Retina (tissue), 1 donor: ENCODE results near the gene EFHC1.

ENCODE experiments used
- DNase-seq: peaks from one replicate; pipeline ENCODE4 v3.0.0-alpha.2; 2016

Gene EFHC1

DNA sequence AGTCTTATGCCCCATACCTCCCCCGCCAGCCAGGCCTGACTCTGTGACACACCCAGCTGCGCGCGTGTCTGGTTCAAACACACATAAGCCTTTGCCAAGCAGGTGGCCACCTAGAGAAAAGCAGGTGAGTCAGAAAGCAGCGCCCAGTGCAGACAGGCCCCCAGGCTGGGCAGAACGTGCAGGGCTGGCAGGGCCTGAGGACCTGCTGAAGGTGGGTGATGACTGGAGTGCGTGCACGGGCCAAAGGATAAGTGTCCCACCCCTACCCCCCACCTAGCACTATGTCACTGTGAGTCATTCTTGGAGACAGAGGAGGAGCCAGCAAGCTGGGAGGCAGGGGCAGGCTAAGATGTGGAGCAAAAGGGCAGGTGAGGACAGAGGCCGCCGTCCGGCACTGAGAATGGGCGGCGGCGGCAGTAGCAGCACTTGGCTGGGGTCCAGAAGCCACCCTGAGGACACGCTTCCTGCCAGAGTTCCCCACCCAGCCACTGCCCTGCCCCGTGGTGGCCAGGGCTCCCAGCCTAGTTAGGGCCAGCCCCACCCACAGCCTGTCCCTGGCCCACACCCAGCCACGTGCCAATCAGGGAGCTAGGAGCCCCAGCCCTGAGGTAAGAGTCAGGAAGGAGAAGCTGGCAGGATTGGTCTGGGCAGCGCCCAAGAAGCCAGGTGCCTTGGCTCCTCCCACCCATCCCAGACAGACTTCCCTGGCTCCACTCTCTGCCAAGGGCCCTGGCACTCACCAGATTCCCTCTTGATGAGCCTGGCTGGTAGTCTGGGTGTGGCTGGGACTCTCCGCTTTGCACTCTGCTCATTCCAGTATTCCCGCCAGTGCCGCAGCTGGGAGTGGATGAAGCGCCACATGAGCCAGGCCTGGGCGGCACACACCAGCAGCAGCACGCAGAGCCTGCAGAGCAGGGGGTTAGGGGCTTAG, 84.0 kb downstream of the EFHC1 start:
- no peak for DNase-seq

DNA sequence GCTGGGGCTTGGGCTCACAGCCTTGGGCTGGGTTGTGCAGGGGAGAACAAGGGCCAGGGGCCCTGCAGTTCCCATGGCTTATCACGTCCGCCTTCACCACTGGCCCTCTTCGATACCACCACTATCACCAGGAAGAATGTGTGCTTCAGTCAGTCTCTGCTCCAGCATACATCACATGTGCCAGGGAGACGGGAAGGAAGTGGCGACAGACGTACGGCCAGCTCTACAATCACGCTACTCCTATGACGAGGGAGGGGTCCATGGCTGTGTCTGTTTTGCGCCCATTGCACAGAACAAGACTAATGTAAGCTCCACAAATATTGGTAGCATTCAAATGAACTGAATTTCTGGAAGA, 84.6 kb downstream of the EFHC1 start:
- DNase-seq = no peak

DNA sequence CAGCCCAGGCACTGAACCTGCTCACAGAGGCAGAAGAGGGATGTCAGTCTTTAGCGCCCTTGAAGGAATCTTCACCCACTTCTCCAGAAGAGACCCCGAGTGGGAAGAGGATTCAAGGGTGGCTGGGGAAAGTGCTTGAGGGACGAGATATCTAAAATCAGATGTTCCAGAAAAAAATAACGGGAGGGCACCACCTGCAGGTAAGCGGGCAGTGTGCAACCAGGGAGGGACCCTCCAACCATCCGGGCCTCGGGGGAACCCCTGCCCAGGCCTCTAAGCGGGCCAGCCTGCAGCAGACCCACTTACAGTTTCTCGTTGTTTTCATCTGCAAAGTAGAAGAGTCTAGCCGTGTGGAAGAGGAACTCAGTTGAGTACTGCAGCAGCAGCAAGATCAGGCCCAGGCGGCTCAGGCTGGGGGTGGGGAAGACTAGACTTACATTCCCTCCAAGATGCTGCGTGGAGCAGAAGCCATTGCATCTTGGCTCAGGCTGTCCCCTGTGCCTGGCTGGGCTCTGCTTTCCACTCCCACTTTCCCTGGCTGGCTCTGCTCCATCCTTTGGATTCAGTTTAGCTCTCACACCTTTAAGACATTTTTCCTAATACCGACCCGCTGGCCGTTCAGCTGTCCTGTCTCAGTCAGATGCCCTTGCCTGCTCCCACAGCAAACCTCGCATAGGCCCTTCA, 85.7 kb downstream of the EFHC1 start:
- DNase-seq = no peak

DNA sequence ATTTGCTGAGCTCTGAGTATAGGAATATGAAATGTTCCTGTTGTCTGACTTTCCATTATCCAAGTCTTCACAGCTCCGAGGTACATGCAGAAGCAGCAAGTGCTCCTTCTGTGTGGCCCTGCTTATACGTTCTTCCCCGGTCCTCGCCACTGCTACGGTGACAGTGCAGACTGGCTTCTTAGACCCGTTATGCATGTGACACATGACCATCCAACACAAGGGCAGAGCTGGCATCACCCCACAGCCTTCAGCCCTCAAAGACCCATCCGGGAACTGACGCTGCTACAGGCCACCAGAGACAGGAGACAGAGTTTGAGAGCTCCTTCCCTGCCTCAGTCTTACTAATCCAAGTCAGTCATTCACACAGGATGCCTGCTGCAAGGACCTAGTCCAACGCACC, 86.3 kb downstream of the EFHC1 start:
- DNase-seq = no peak

DNA sequence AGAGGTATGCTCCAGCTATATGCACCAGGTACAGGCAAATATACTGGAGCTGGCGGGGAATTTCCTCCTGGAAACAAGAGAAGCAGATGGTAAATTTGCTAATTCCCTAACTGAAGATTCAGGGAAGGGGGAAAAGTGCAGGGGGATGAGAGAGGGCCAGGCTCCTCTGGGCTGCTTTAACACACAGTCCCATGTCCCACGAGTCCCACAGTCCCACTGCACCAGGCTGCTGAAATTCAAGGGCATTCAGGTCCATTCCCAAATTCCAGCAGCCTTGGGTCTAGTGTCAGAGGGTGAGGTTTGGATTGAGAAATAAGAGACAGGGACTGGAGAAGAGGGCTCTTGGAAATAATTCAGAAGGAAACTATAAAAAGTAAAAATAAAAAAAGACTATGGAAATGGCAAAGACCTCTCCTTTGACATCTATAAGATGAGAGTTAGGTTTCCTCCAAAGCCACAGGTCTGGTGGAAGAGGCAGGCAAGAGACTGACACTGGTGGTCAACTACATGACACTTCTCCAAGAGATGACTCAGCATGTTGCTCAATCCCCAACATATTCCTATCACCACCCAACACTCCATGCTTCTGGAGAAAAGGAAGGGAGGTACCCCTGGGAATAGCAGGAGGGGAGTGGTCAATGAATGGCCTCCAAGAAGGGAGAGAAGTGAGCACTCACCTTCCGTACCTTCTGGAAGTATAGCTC, 87.6 kb downstream of the EFHC1 start:
- no peak for DNase-seq

DNA sequence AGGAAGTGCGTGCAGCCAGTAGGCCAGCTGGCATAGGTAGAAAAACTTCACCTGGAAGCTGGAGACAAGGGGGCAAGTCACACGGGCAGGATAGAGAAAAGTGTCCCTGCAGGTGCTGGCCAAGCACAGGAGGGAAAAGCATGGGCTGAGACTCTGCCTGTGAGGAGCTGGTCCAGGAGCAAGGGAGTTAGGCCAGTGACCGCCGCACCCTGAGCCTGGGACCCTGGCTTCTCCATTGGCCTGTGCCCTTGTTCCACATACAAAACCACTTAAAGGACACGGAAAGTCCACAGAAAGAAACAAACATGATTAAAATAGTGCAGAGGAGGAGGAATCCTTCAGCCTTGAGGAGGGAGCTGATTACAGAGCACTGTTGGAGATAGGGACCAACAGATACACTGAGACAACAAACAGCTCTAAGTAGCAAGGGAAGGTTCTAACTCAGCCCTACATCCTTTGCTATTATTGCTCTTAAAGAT, 88.2 kb downstream of the EFHC1 start:
- no peak for DNase-seq

DNA sequence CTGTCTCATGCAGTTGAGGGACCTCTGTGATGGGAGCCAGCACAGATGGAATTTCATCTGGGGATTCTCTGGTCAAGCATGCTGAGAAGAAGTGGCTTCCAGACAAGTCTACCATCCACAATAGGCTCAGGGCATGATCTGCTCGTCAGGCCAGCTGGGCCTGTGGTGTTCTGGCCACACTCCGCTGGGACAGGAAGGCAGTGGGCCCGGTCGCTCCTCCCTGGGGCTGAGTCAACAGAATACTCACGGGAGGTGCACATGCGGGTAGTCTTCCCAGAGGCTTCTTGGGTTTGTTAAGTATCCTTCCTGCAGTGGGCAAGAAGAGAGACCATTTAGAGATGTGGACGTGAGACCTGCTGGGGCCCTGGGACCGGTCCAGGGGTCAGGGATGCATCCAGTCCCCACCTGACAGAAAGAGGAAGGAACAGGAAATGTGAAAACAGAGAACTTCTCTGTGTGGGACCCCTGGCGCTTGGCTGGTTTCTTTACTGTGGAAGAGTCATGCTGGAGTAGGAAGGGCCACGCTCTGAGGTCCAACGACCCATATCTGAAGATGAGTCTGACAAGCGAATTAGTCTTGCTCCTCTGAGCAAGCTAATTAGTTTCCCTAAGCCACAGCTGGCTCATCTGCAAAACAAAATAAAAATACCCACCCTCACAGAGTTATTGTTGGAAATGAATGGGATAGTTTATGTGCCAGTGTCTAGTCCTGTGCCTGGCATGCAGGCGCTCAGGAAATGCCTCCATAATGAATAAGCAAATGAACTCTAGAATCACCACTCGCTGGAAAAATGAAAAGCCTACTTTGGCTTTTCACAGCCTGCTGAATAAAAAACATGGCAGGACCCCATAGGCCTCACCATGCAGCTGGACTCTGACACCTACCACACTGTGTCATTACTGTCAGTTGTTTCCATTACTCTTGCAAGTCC, 89.4 kb downstream of the EFHC1 start:
- no peak for DNase-seq

DNA sequence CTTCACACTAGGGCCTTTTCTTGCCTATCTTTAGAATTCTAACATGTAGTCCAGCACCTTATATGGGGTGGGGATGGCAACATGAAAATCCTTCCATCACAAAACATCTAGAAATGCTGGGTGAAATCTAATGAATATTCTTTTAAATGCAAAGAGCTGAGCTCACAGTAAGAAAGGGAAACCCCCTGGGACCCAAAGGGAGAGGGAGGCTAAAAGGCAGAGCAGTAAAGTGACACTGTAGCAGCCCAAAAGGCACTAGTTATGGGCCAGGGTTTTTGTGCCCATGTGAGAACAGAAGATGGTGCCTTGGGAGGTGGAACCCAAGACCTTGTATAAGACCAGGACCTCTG, 90.0 kb downstream of the EFHC1 start:
- DNase-seq = no peak

DNA sequence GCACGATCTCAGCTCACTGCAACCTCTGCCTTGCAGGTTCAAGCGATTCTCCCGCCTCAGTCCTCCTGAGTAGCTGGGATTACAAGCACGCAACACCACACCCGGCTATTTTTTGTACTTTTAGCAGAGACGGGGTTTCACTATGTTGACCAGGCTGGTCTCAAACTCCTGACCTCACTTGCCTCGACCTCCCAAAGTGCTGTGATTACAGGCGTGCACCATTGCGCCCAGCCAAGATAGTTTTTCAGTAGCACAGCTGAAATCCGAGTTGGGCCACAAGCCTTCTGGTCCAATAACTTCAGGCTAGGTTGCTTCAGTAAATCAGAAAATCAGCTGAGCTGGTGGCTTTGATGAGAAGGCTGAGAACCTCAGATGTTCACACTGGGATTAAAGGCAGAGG, 91.0 kb downstream of the EFHC1 start:
- no peak for DNase-seq

DNA sequence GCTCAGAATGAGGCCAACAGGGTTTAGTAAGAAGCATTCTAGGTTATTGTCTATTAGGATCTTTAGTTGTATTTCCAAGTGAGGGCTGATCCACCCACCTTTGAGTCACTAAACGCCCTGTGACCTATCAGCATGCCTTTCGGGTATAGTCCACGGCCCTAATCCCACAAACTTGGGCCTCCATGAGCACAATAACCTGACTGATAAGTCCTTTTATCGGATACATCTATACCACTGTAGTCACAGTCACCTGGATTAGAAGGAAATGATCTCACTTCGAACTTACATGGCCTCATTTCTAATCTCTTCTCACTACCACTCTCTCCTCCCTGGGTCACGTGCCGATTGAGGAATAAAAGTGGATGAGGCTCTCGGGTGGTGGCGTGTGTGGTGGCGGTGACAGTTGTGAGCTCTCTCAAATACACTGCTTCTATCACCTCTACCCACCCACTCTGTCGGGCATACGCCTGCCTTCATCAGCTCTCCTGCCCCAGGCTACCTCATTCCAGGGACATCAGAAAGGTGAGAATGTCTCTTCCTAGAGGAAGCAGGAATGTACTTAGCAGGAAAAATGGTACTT, 91.5 kb downstream of the EFHC1 start:
- DNase-seq = no peak

DNA sequence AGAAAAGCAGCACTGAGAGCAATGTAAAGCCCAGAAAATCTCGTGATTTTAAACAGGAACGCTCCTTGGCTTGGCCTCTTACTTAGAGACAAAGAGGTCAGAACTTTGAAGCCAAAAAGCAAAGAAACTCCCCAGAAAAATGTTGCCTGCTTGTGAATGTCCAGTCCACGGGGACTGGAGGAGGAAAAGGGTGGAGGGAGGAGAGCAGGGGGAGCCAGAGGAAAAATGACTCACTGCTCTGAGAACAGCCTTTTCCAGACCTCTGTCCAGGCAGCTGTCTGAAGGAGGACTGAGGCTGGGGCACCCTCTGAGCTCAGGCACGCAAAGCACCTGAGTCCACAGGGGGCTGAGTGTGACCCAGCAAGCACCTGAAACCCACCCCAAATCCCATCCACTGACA, 92.1 kb downstream of the EFHC1 start:
- DNase-seq = no peak

DNA sequence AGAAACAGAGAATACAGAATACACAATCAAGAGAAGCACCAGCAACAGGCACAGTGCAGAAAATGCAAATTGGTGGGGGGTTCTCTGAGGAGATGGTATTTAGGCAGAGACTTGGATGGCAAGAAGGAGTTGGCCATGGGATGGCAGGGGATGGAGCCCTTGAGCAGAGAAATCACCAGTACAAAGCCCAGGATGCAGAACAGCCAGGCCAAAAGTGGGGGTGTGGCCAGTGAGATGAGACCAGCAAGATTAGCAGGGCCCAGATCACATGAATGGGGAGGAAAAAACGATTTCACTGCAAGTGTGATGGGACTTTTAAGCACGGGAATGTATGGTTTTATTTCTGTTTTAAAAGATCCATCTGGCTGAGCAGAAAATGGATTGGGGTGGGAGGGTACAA, 93.3 kb downstream of the EFHC1 start:
- no peak for DNase-seq

DNA sequence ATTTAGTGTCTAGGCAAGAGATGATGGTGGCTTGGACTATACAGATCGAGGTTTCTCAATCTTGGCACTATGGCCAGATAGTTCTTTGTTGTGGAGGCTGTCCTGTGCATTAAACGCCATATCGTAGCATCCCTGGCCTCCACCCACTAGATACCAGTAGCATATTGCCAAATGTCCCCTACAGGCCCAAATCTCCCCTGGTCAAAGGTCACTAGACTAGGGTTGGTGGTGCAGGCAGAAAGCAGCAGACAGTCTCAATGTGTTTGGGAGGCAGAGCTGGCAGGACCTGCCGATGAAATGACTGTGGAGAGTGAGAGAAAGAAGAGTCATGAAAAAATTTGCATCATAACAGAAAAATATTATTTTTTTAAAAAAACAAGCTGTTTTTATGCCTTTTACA, 93.8 kb downstream of the EFHC1 start:
- no peak for DNase-seq

DNA sequence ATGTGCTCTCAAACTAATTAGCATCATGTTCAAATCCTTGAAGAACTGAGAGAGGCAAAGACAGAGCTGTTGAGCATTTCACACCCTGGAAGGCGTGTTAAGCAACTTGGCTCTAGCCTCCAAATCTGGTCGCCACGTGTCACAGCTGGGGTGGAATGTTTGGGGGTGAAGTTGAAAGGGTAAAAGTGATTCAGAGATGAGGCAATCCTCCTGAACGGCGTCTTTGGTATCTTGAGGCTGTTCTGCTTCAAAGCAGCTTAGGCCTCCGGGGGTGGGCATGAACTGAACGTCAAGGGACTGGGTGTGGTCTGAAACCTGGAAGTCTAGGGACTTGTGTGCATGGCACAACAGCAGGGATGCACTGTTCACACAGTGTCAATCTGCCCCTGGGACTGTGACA, 94.4 kb downstream of the EFHC1 start:
- DNase-seq = no peak

DNA sequence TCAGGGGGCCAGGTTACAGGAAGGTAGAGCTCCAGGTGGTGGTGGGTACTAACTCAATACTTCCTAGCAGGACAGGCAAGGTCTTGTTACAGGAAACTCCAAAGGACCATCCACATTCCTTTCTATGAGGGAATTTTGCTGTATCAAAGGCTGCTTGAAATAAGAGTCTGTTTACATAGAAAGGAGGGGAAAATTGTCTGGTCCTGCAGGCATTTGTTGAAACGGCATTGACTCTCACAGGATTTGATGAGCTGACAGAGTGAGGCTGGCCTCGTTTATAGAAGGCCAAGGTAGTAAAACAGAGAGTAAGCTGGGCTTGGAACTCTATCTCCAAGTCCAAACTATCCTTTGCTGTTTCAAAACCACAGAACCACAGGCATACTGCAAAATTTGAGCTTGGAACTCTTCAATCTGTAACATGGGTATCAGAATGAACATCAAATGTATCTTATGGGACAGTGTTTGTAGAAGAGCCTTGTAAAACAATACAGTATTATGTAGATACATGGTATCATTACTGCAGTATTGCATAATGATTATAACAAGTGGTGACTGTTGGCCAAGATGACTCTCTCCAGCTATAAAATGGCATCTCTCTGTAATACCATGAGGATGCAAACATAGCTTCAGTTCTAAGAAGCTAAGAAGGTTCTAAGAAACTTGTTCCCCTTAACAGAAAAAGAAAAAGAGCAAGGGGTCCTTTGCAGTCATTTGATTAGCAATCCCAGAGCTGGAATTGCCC, 95.2 kb downstream of the EFHC1 start:
- DNase-seq = no peak

DNA sequence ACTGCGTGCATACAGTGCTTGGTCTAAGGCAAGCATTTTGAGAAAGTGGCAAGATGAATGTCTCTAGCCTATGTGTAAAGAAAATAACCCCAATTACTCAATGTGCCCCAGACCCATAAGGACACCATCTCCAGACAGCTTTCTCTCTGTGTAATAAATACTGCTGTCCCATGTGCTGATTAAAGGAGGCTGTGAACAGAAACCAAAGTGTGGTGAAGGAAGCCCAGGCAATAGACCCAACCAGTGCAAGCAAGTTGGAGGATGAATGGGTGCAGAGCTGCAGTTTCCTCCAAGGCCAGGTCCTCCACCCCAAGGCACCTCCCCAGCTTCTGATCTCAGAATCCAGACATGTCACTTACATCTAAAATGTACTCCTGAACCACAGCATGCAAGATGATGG, 96.1 kb downstream of the EFHC1 start:
- DNase-seq = no peak

DNA sequence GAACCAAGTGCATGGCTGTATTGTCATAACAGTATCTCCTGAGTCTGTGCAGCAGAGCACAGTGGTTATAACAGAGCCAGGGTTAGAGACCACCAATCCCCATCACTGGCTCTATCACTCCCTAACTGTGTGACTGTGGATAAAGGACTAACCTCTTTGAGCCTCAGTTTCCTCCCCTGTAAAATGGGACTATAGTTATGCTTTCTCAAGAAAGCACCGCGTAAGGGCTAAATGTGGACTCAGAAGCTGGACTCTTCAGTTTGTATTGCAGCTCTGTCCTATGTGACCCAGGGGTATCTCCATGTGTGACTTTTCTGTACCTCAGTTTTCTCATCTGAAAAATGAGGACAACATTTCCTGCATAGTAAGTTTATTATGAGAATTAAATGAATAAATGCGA, 96.8 kb downstream of the EFHC1 start:
- no peak for DNase-seq

DNA sequence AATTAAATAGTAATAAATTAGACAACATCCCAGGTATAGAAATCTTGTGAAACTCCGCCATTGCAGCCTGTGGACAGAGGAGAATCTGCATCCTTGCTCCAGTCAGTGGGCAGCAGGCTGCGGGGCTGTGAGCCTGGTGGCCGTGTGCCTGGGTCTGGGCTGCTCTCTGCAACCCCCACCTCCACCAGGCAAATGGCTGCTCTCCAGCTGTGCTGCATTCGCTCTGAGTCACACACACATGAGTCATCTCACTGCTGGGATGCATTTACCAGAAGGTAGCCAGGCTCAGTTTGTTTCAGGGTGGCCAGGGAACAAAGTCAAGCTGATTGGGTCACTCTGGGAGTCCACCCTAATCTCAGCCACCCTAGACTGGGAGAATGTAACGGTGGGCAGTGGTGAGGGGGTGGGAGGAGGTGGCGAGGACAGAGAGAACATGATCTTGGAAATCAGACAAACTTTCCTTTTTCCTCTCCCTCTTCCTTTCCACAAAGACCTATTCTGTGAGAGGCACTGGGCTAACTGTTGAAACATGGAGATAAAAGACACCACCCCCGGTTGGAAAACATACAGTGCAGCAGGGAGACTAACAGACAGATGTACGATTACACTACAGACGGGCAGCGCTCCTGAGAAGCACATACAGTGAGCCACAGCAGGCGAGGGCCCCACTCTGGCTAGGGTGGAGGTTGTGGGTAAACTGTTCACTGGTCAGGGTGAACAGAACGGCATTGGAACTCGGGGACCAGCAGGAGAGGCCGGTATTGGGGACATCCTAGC, 97.5 kb downstream of the EFHC1 start:
- DNase-seq = no peak

DNA sequence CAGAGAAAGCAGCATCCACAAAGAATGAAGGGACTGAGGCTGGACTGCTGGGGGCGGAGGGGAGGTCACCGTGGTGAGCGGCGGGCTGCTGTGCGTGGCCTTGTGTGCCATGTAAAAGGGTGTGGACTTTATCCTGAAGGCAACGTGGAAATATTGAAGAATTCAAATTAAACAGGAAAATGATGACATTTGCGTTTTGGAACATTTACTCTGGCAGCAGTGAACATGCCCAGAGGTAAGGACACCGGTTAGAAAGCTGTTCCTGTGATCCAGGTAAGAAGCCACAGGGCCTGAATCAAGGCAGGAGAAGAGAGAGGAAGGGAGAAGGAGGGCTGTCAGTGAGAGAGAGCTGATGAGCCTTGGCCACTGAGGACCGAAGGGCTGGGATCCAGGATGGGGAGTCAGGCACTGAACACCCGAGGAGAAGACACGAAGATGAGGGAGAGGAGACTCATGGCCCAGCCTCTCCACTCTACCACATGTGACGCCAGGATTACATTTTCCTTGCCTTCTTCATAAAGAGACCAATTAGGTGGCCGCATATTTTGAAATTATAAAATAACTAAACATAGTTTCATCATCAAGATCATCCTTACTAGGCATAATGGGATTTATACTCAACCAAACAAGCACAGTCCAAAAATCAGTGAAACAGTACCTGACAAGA, 98.3 kb downstream of the EFHC1 start:
- DNase-seq = no peak

DNA sequence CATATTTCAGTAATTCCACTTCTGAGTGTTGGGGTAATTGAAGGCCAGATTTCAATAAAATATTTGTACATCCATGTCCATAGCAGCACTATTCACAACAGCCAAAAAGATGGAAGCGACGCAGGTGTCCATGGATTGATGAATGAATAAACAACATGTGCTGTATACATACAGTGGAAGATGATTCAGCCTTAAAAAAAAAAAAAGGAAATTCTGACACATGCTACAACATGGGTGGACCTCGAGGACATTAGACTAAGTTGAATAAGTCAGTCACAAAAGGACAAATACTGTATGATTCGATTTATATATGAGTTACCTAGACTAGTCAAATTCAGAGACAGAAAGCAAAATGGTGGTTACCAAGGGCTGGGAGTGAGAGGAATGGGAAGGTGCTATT, 99.5 kb downstream of the EFHC1 start:
- no peak for DNase-seq
